SK-N-SH (cell line): Measurements from ENCODE around the gene GDPD4. TPM values are rescaled to one million over a fixed set of nuclear protein-coding genes. Genes with fewer than 3 reads are reported as not detected.

Experiments
- CTCF ChIA-PET: fragments of 300-600, 350-600 bp; formaldehyde crosslinking; extraction: SDS; loops from one replicate; lab custom pipeline; 2021; lab: Yijun Ruan, JAX
- POLR2A ChIA-PET: fragments of 350-600 bp; sonication (Branson Sonifier 250); formaldehyde crosslinking; extraction: SDS; loops from one replicate; lab custom pipeline; 2020; ENCODE audit warnings: antibody characterized with exemption, inconsistent platforms; lab: Yijun Ruan, JAX
- DNase-seq: peaks from one replicate; pipeline ENCODE4 v3.0.0; 2012
- H2AFZ ChIP-seq: fragments of 200-600 bp; sonication (generic); 2 replicates; pipeline ENCODE4 v1.8.1; 2016; ENCODE audit warnings: antibody characterized with exemption, mild to moderate bottlenecking, low read depth
- H3F3A ChIP-seq: fragments of 200-600 bp; sonication (generic); replicated peaks from 2 replicates; pipeline ENCODE3; 2016; ENCODE audit warnings: antibody characterized with exemption, mild to moderate bottlenecking; ENCODE audit not compliant: insufficient read depth
- H3K27ac ChIP-seq, 2 experiments: fragments of 200-500 bp in 1 of 2; fragments of 200-600 bp in 1 of 2; sonication (Bioruptor generic) in 1 of 2; sonication (generic), shearing (Covaris generic) in 1 of 2; 2 replicates each; pipeline versions ENCODE4 v1.5.1 to v1.6.1; 2014 to 2016; ENCODE audit warnings: low read depth in 2 of 2, inconsistent platforms in 1 of 2, low read length in 1 of 2, mild to moderate bottlenecking in 1 of 2, mixed read lengths in 1 of 2
- H3K27me3 ChIP-seq: fragments of 200-600 bp; sonication (generic), shearing (Covaris generic); 2 replicates; pipeline ENCODE4 v1.6.1; 2016; ENCODE audit warnings: mixed run types; ENCODE audit not compliant: insufficient read depth
- H3K36me3 ChIP-seq, 2 experiments: fragments of 200-500 bp in 1 of 2; fragments of 200-600 bp in 1 of 2; sonication (Bioruptor generic) in 1 of 2; sonication (generic) in 1 of 2; replicated peaks in 1 of 2; 2 replicates each; pipeline versions ENCODE3 to v1.5.1; 2014 to 2016; ENCODE audit warnings: low read length in 1 of 2, mild to moderate bottlenecking in 1 of 2; ENCODE audit not compliant: insufficient read depth in 2 of 2, control insufficient read depth in 1 of 2
- H3K4me1 ChIP-seq, 2 experiments: fragments of 200-500 bp in 1 of 2; fragments of 200-600 bp in 1 of 2; sonication (Bioruptor generic) in 1 of 2; sonication (generic), shearing (Covaris generic) in 1 of 2; 2 replicates each; pipeline versions ENCODE4 v1.5.1 to v1.6.1; 2014 to 2016; ENCODE audit warnings: low read depth in 1 of 2, low read length in 1 of 2, mixed run types in 1 of 2; ENCODE audit not compliant: insufficient read depth in 2 of 2, control insufficient read depth in 1 of 2
- H3K4me2 ChIP-seq: fragments of 200-600 bp; sonication (generic), shearing (Covaris generic); 2 replicates; pipeline ENCODE4 v1.6.1; 2017; ENCODE audit warnings: mixed run types
- H3K4me3 ChIP-seq, 2 experiments: fragments of 200-500 bp in 1 of 2; fragments of 200-600 bp in 1 of 2; sonication (Bioruptor generic) in 1 of 2; sonication (generic), shearing (Covaris generic) in 1 of 2; 2 replicates each; pipeline versions ENCODE4 v1.5.1 to v1.8.1; 2014 to 2016; ENCODE audit warnings: low read depth in 2 of 2, inconsistent platforms in 1 of 2, low read length in 1 of 2, mild to moderate bottlenecking in 1 of 2, mixed read lengths in 1 of 2, moderate library complexity in 1 of 2
- H3K79me2 ChIP-seq: fragments of 200-600 bp; sonication (generic); 2 replicates; pipeline ENCODE4 v1.8.1; 2017; ENCODE audit warnings: mild to moderate bottlenecking; ENCODE audit not compliant: insufficient read depth
- H3K9ac ChIP-seq: fragments of 200-600 bp; sonication (generic); 2 replicates; pipeline ENCODE4 v1.6.1; 2017; ENCODE audit warnings: mixed run types
- H3K9me2 ChIP-seq: fragments of 200-600 bp; sonication (generic); 2 replicates; pipeline ENCODE4 v1.6.1; 2017; ENCODE audit warnings: mixed run types
- H3K9me3 ChIP-seq: fragments of 200-600 bp; sonication (generic); 2 replicates; pipeline ENCODE4 v1.6.1; 2017; ENCODE audit warnings: mixed run types, mild to moderate bottlenecking, moderate library complexity
- H4K20me1 ChIP-seq: fragments of 200-600 bp; sonication (generic); 2 replicates; pipeline ENCODE4 v1.6.1; 2017; ENCODE audit warnings: mild to moderate bottlenecking, mixed run types; ENCODE audit not compliant: insufficient read depth
- CHD2 ChIP-seq: fragments of 150-350 bp; IDR thresholded peaks from 2 replicates; pipeline ENCODE4 v1.6.1; 2018; ENCODE audit warnings: low read length; ENCODE audit not compliant: partially characterized antibody
- CTCF ChIP-seq: fragments of 200-600 bp; sonication (generic); IDR thresholded peaks from 2 replicates; pipeline ENCODE4 v1.6.1; 2017; ENCODE audit warnings: antibody characterized with exemption, mild to moderate bottlenecking, moderate library complexity
- FOXJ3 ChIP-seq: sonication (generic); formaldehyde crosslinking; IDR thresholded peaks from 2 replicates; pipeline ENCODE4 v1.5.1; 2020; ENCODE audit warnings: mild to moderate bottlenecking, missing genetic modification reagents
- IRF3 ChIP-seq: fragments of 150-350 bp; IDR thresholded peaks from 2 replicates; pipeline ENCODE4 v1.6.1; 2016; ENCODE audit warnings: mild to moderate bottlenecking, low read depth, low read length
- MEF2A ChIP-seq: IDR thresholded peaks from 2 replicates; pipeline ENCODE4 v1.4.0; 2012; ENCODE audit warnings: low read depth, borderline replicate concordance
- NRF1 ChIP-seq: IDR thresholded peaks from 2 replicates; pipeline ENCODE4 v1.6.1; 2012; ENCODE audit warnings: low read depth, mild to moderate bottlenecking, low read length
- RAD21 ChIP-seq: IDR thresholded peaks from 2 replicates; pipeline ENCODE4 v1.6.1; 2012; ENCODE audit warnings: mild to moderate bottlenecking, low read length
- RFX5 ChIP-seq: IDR thresholded peaks from 2 replicates; pipeline ENCODE4 v1.6.1; 2012; ENCODE audit warnings: mild to moderate bottlenecking, improper control_type of control experiment, low read length
- USF1 ChIP-seq: IDR thresholded peaks from 2 replicates; pipeline ENCODE4 v1.4.0; 2012; ENCODE audit warnings: low read depth, borderline replicate concordance
- YY1 ChIP-seq: IDR thresholded peaks from 2 replicates; pipeline ENCODE4 v1.4.0; 2012; ENCODE audit warnings: low read depth, mild to moderate bottlenecking
- WGBS: methylation state at CpG from one replicate; pipeline ENCODE4 v1.1.6; 2017; ENCODE audit warnings: low lambda C conversion rate; 5-methylcytosine and 5-hydroxymethylcytosine counted together
- polyA plus RNA-seq, 3 experiments: library from polyadenylated mRNA; depleted of rRNA; stranded (reverse); fragments of >200 nt; gene quantifications; 2 replicates each; pipeline ENCODE4 v1.2.3, GENCODE V29; 2012

Gene GDPD4
- polyA plus RNA-seq, 1 of the 3 experiments (the other 2 are of a cell fraction) = not detected

GRCh38 chr11:77193167-77193566, 108.3 kb downstream of the GDPD4 start (continued):
- TF ChIP-seq IRF3 (no peak), FOXJ3 (CRISPR knock-in tag) (no peak), RFX5 (no peak), YY1 (no peak)
- TF ChIP-seq, all 33 proteins: peak for 0

- CTCF ChIA-PET = interaction anchor here (0.9 to 1.0 kb wide), 3 partner anchors 75 to 356 kb away, joined by 3 to 4 read pairs (median 3); no protein-coding TSS in a partner anchor
- no peaks in the 10 kb centered on the region for H3K27me3 ChIP-seq
- no peaks in the 10 kb centered on the region for H3K9me3 ChIP-seq
- H3K9ac ChIP-seq = no peak overlapping the region
- POLR2A ChIA-PET = no interaction called here
- no peaks in the 10 kb centered on the region for H4K20me1 ChIP-seq
- peak; percentile 39; the same call in 1 of the 2 replicates for TF ChIP-seq CTCF
- TF ChIP-seq RAD21 = peak; percentile 39
- TF ChIP-seq USF1 = no peak
- H3K79me2 ChIP-seq = no peaks in the 10 kb centered on the region
- H3K4me2 ChIP-seq = no peak overlapping the region
- H3K9me2 ChIP-seq = no peaks in the 10 kb centered on the region
- H2AFZ ChIP-seq = no peak overlapping the region
- no peaks in the 10 kb centered on the region for H3F3A ChIP-seq
- no peak overlapping the region for H3K27ac ChIP-seq
- no peaks in the 10 kb centered on the region for H3K4me1 ChIP-seq
- 64% methylated on average over 25 of the region's 27 CpGs for WGBS
- H3K4me3 ChIP-seq = no peak overlapping the region
- DNase-seq = peak; percentile 62
- H3K36me3 ChIP-seq = no peaks in the 10 kb centered on the region
Observed at GRCh38 chr11:77191823-77192495, 109.5 kb downstream of the GDPD4 start.

- H3K27me3 ChIP-seq = no peaks in the 10 kb centered on the region
- no peaks in the 10 kb centered on the region for H3K36me3 ChIP-seq
- H3K79me2 ChIP-seq = no peaks in the 10 kb centered on the region
- no peaks in the 10 kb centered on the region for H3K9me3 ChIP-seq
- DNase-seq = no peak
- H2AFZ ChIP-seq = no peak overlapping the region
- no peaks in the 10 kb centered on the region for H4K20me1 ChIP-seq
- TF ChIP-seq CHD2 = no peak
- no peak for TF ChIP-seq MEF2A
- TF ChIP-seq IRF3 = no peak
- no peak for TF ChIP-seq NRF1
- no peak overlapping the region for H3K27ac ChIP-seq
- H3F3A ChIP-seq = no peaks in the 10 kb centered on the region
- no peak overlapping the region for H3K9ac ChIP-seq
- ChIA-PET POLR2A (no interaction called here), CTCF (interaction anchor here (11.8 kb wide), 1 partner anchor 65 kb away, joined by 270 read pairs; the partner anchor contains the start of gene MYO7A)
- H3K4me1 ChIP-seq = no peaks in the 10 kb centered on the region
- H3K4me3 ChIP-seq = no peak overlapping the region
- H3K4me2 ChIP-seq = no peak overlapping the region
- H3K9me2 ChIP-seq = no peaks in the 10 kb centered on the region
- 70% methylated on average over 11 of the region's 11 CpGs for WGBS
Observed at GRCh38 chr11:77191429-77191822, 110.1 kb downstream of the GDPD4 start.
